Stimulated activated CD8-positive, alpha-beta memory T cell treated with anti-CD3 and anti-CD28 coated beads, Interleukin-12 subunit alpha, Interleukin-12 subunit beta, amount 100 ng/mL, for 4 hours (primary cell): ENCODE results near the gene EPB41L2.

Experiments used
- DNase-seq: peaks from one replicate; pipeline ENCODE4 v3.0.0-alpha.2; 2020; ENCODE audit warnings: low read depth

Gene EPB41L2

GRCh38 chr6:130794738-130795137, 268.3 kb downstream of the EPB41L2 start:
- no peak for DNase-seq

- DNase-seq: no peak
Measured at GRCh38 chr6:130794010-130794697, 268.9 kb downstream of the EPB41L2 start.
